NCI-H460 (cell line): ENCODE measurements around the gene LRMDA. TPM values are rescaled to one million over a fixed set of nuclear protein-coding genes. Genes with fewer than 3 reads are reported as not detected.

Source experiments
- DNase-seq: peaks from one replicate; pipeline ENCODE4 v3.0.0-alpha.2; 2016; ENCODE audit warnings: low read depth; ENCODE audit errors: extremely low read depth
- total RNA-seq: library from RNA; depleted of rRNA; stranded (reverse); fragments of >200 nt; shearing (Covaris generic); gene quantifications from 2 replicates; pipeline ENCODE4 v1.2.3, GENCODE V29; 2014

LRMDA gene
- total RNA-seq, 1 experiment from 2014 or later: 0.99 TPM

- DNase-seq: no peak
These were observed 1108.9 kb downstream of the LRMDA start for GRCh38 chr10:76540331-76540730.

- DNase-seq: no peak
These were observed 1109.4 kb downstream of the LRMDA start for GRCh38 chr10:76540786-76541185.

GRCh38 chr10:76541852-76542251, 1110.4 kb downstream of the LRMDA start:
- no peak for DNase-seq

- no peak for DNase-seq
These were observed 1111.0 kb downstream of the LRMDA start for GRCh38 chr10:76542307-76542930.

GRCh38 chr10:76543655-76544054, 1112.2 kb downstream of the LRMDA start:
- DNase-seq: no peak

- DNase-seq: no peak
These were observed 1113.4 kb downstream of the LRMDA start for GRCh38 chr10:76544789-76545188.

GRCh38 chr10:76546411-76546810, 1115.0 kb downstream of the LRMDA start:
- DNase-seq: no peak

GRCh38 chr10:76547352-76547972, 1116.0 kb downstream of the LRMDA start:
- peak; percentile 85 for DNase-seq

- no peak for DNase-seq
These were observed 1117.3 kb downstream of the LRMDA start for GRCh38 chr10:76548716-76549115.

GRCh38 chr10:76549171-76549570, 1117.7 kb downstream of the LRMDA start:
- DNase-seq: no peak

- DNase-seq: no peak
These were observed 1119.4 kb downstream of the LRMDA start for GRCh38 chr10:76550806-76551205.

- DNase-seq: no peak
These were observed 1120.9 kb downstream of the LRMDA start for GRCh38 chr10:76552091-76552873.

- DNase-seq: no peak
These were observed 1122.0 kb downstream of the LRMDA start for GRCh38 chr10:76553263-76554032.

GRCh38 chr10:76554033-76554408, 1122.6 kb downstream of the LRMDA start:
- no peak for DNase-seq

GRCh38 chr10:76554478-76554877, 1123.1 kb downstream of the LRMDA start:
- no peak for DNase-seq

GRCh38 chr10:76555067-76555670, 1123.7 kb downstream of the LRMDA start:
- no peak for DNase-seq

GRCh38 chr10:76557366-76557765, 1125.9 kb downstream of the LRMDA start:
- no peak for DNase-seq

GRCh38 chr10:76558586-76558985, 1127.2 kb downstream of the LRMDA start:
- DNase-seq: no peak

GRCh38 chr10:76558996-76559891, 1127.8 kb downstream of the LRMDA start:
- DNase-seq: no peak

GRCh38 chr10:76559892-76560220, 1128.4 kb downstream of the LRMDA start:
- no peak for DNase-seq
